Gastroesophageal sphincter (tissue), 3 donors: Measurements from ENCODE around the gene HEPN1.

Experiments
- CTCF ChIP-seq, 4 experiments: fragments of 200-600 bp in 2 of 4; fragments of 450-650 bp in 2 of 4; sonication (generic) in 1 of 4; IDR thresholded peaks; one replicate each; pipeline ENCODE4 v1.5.1; 2017 to 2019; ENCODE audit warnings: antibody characterized with exemption in 4 of 4, mild to moderate bottlenecking in 2 of 4, moderate library complexity in 2 of 4
- POLR2AphosphoS5 ChIP-seq: sonication (generic); formaldehyde crosslinking; IDR thresholded peaks from one replicate; pipeline ENCODE4 v1.6.1; 2017; ENCODE audit warnings: antibody characterized with exemption

- no peak for TF ChIP-seq CTCF (IDR thresholded peaks at IDR 0.05)
- TF ChIP-seq POLR2AphosphoS5, result no peak
Observed at GRCh38 chr11:124890683-124891372, 28.2 kb upstream of the HEPN1 start.
